Ascending aorta (tissue), 2 donors: Measurements from ENCODE around the gene NUP98. TPM values are rescaled to one million over a fixed set of nuclear protein-coding genes. Genes with fewer than 3 reads are reported as not detected.

ENCODE experiments used
- DNase-seq, 2 donors: peaks; one replicate each; pipeline ENCODE4 v3.0.0-alpha.2; 2019; ENCODE audit warnings: low spot score in 2 of 2
- H3K27ac ChIP-seq, 2 donors: fragments of 200-600 bp; sonication (generic); one replicate each; pipeline ENCODE4 v1.5.1; 2016 to 2017; ENCODE audit warnings: mild to moderate bottlenecking in 1 of 2
- H3K27me3 ChIP-seq: fragments of 200-600 bp; sonication (generic); one replicate; pipeline ENCODE4 v1.5.1; 2017
- H3K36me3 ChIP-seq, 2 donors: fragments of 200-600 bp; sonication (generic); one replicate each; pipeline ENCODE4 v1.5.1; 2016
- H3K4me1 ChIP-seq, 2 donors: fragments of 200-600 bp; sonication (generic); one replicate each; pipeline ENCODE4 v1.5.1; 2016 to 2017; ENCODE audit warnings: mild to moderate bottlenecking in 1 of 2
- H3K4me3 ChIP-seq, 2 donors: fragments of 200-600 bp; sonication (generic); one replicate each; pipeline ENCODE4 v1.5.1; 2016 to 2017; ENCODE audit warnings: mild to moderate bottlenecking in 1 of 2
- H3K9me3 ChIP-seq, 2 donors: fragments of 200-600 bp; sonication (generic); one replicate each; pipeline ENCODE4 v1.5.1; 2016
- intact Hi-C: fragments of 100-400 bp; cut with DNase I; formaldehyde crosslinking; loops from one replicate; pipeline ENCODE4 v1.15.1; 2023
- total RNA-seq: library from RNA; depleted of rRNA; stranded (reverse); fragments of >200 nt; gene quantifications from one replicate; pipeline ENCODE4 v1.1.0, GENCODE V29; 2016
- TF ChIP-seq, protein P1 (sequence below), 3 experiments: fragments of 200-600 bp in 2 of 3; fragments of 450-650 bp in 1 of 3; sonication (generic) in 2 of 3; IDR thresholded peaks; one replicate each; pipeline ENCODE4 v1.5.1; 2016 to 2019; ENCODE audit warnings: antibody characterized with exemption in 3 of 3, mild to moderate bottlenecking in 1 of 3, moderate library complexity in 1 of 3

NUP98 gene
- total RNA-seq, 1 donor from 2014 or later: 36.3 TPM

DNA sequence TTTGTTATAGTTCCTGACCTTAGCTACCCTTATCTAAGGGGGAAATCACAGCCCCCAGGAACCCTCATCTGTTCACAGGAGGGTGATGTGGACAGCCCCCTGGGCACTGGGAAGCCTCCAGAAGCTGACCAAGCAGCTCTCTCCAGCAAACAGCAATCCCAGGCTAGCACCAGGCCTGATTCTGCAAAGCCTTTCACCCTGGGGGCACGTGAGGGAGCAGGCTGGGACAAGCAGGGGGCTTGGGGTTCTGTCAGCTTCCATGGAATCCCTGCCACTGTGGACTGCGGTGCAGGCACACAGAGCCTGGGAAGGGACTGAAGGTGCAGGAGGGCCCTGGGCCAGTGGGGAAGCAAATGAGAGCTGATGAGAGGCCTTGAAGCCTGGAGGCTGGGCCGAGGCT is 13.1 kb upstream of the NUP98 start:
- TF ChIP-seq, protein P1, sequence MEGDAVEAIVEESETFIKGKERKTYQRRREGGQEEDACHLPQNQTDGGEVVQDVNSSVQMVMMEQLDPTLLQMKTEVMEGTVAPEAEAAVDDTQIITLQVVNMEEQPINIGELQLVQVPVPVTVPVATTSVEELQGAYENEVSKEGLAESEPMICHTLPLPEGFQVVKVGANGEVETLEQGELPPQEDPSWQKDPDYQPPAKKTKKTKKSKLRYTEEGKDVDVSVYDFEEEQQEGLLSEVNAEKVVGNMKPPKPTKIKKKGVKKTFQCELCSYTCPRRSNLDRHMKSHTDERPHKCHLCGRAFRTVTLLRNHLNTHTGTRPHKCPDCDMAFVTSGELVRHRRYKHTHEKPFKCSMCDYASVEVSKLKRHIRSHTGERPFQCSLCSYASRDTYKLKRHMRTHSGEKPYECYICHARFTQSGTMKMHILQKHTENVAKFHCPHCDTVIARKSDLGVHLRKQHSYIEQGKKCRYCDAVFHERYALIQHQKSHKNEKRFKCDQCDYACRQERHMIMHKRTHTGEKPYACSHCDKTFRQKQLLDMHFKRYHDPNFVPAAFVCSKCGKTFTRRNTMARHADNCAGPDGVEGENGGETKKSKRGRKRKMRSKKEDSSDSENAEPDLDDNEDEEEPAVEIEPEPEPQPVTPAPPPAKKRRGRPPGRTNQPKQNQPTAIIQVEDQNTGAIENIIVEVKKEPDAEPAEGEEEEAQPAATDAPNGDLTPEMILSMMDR (IDR thresholded peaks at IDR 0.05): no peak
- H3K4me3 ChIP-seq: no peak overlapping the region
- H3K9me3 ChIP-seq: no peaks in the 10 kb centered on the region
- H3K36me3 ChIP-seq: no peaks in the 10 kb centered on the region
- intact Hi-C loops: no loop called here
- no peak for DNase-seq
- H3K27me3 ChIP-seq: no peaks in the 10 kb centered on the region
- H3K4me1 ChIP-seq: peaks cover 3 to 4% of the 10 kb centered on the region in 2 donors
- H3K27ac ChIP-seq: no peak overlapping the region

DNA sequence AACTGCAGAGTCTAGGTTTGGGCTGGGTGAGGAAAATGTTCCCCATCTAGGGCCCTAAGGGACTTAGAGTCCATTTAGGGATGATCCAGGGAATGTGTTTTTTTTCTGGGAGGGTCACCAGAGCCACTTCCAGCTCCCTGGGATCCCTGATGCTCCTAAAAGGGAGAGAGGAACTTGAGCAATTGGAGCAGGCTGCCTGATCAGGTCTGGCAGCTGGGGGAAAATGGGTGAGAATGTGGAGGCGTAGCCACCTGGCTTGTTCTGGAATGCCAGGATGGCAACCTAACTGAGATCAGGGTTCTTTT is 12.2 kb upstream of the NUP98 start:
- TF ChIP-seq, protein P1 (IDR thresholded peaks at IDR 0.05): no peak
- Histone ChIP-seq H3K36me3 (no peaks in the 10 kb centered on the region), H3K4me3 (no peak overlapping the region), H3K9me3 (no peaks in the 10 kb centered on the region), H3K4me1 (peaks cover 3 to 4% of the 10 kb centered on the region in 2 donors), H3K27me3 (no peaks in the 10 kb centered on the region), H3K27ac (no peak overlapping the region)
- intact Hi-C loops: no loop called here
- no peak for DNase-seq

DNA sequence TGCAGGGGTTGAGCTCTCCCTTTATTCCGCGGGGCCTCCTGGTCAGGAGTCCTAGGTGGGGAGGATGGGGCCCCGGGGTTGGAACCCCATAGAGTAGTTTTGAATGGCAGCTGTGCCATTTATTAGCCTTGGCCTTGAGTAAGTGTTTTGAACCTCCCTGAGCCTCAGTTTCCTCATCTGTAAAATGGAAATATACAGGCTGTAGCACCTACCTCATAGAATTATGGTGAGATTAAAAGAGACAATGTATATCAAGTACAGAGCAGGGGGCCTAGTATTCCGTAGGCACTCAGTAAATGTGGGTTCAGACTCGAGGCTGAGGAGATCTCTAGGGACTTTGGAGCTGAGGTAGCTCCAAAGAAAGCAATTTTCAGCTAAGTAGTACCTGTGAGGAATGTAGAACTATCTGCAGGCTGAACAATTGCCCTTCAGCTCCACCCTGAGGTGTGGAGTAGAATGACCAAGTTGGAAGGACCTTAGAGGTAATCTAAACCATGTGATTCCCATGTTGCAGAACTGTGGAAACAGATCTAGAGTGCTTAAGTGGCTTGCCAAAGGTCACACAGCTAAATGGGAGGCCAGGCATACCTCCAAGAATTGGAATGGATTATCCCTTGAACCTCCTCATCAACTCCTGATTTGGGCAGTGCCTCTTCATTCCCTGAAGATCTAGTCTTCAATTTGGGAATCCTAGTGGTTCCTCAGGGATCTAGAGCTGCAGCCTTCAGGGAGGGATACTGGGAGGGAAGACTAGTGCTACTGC is 11.7 kb upstream of the NUP98 start:
- H3K27me3 ChIP-seq: no peaks in the 10 kb centered on the region
- peaks cover 3 to 4% of the 10 kb centered on the region in 2 donors for H3K4me1 ChIP-seq
- no peak for DNase-seq
- H3K27ac ChIP-seq: peak overlapping the region; percentile 27 to 57
- TF ChIP-seq, protein P1 (IDR thresholded peaks at IDR 0.05): peak in 2 of 3 experiments; percentile 5 to 33
- H3K9me3 ChIP-seq: no peaks in the 10 kb centered on the region
- intact Hi-C loops: no loop called here
- H3K4me3 ChIP-seq: peak overlapping the region; percentile 63 to 90
- no peaks in the 10 kb centered on the region for H3K36me3 ChIP-seq

DNA sequence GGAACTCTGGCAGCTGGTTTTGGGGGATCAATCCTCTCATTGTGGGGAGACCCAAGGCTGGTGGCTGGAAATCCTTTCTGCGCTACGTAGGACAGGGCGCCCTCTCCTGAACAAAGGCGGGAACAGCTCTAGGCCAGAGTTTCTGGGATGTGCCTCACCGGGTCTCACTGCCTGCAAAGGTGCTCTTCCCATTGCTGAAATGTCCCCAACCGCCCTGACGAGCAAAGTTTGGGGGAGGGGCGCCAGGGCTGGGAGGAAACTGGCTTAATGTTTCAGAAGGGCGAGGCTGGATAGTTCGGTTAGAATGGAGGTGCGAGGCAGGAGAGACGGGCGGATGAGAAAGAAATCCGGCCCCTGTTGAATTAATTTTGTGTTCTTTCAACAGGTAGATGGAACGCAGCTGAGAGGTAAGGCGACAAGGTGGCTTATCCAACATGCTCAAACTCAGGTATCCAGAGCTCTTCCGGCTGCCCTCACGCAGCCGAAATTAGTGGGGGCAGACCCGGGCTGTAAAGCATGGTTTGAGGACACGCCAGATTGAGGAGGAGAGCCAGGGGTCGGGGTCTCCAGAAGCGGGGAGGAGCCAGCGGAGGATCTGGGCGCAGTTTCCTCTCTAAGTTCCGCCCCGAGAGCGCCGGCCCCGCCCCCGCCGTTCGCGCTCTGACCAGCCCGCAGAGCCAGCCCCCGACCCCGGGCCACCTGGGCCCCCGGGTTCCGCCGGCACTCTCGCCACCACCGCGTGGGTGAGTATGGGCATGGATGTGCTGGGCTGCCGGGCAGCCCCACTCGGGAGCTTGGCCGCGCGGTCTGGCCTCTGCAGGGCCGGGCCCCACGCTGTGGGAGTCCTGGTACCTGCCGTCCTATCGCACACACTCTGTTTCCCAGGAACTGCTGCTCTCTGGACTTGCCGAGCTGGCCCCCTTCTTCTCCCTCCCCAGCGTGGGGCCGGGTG is 10.8 kb upstream of the NUP98 start, which contains the start of gene PGAP2:
PGAP2 (plus strand) TSS at position 652 of the 952 bp plus-strand sequence. CDS start 2,700 bp downstream, outside the sequence.
- H3K9me3 ChIP-seq: no peaks in the 10 kb centered on the region
- peak within 1 kb of the TSS; percentile 63 to 90 for H3K4me3 ChIP-seq
- peak in 1 of 2 donors; percentile 76 for DNase-seq
- H3K36me3 ChIP-seq: no peaks in the 10 kb centered on the region
- H3K4me1 ChIP-seq: peaks cover 3 to 4% of the 10 kb centered on the region in 2 donors
- no peaks in the 10 kb centered on the region for H3K27me3 ChIP-seq
- intact Hi-C loops: no loop called here
- H3K27ac ChIP-seq: peak within 1 kb of the TSS; percentile 27 to 57
- TF ChIP-seq, protein P1 (IDR thresholded peaks at IDR 0.05): peak; percentile 32 to 82 (median 70)

DNA sequence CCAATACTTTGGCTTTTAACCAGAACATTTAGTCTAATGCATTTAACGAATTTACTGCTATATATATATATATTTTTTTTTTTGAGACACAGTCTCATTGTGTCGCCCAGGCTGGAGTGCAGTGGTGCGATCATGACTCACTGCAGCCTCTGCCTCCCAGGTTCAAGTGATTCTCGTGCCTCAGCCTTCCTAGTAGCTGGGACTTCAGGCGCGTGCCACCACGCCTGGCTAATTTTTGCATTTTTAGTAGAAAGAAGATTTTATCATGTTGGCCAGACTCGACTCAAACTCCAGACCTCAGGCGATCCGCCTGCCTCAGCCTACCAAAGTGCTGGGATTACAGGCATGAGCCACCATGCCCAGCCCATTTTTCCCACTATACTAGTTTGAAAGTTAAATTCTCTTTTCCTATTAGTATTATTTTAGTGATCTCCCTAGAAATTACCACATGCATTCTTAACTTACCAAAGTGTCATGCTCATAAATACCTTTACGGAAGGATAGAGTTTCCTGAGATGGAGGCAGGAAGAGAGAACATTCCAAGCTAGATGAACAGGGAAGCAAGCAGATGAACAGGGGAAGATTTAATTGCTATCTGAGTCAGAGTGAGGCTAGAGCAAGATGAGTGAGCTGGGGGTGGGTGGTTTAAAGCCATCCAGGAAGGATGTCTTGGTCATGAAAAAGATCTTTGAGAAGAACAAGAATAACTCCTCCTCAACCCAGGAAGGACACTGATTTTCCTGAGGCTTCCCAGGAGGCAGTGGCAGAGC is 6.6 kb upstream of the NUP98 start:
- no peaks in the 10 kb centered on the region for H3K27me3 ChIP-seq
- DNase-seq: no peak
- TF ChIP-seq, protein P1 (IDR thresholded peaks at IDR 0.05): no peak

More for the DNA sequence above, 6.6 kb upstream of the NUP98 start:
- Histone ChIP-seq H3K27ac (no peak overlapping the region), H3K36me3 (no peaks in the 10 kb centered on the region), H3K4me3 (no peak overlapping the region), H3K4me1 (peaks cover 3 to 4% of the 10 kb centered on the region in 2 donors), H3K9me3 (no peaks in the 10 kb centered on the region)
- intact Hi-C loops: no loop called here
